Natural killer cell (primary cell): ENCODE results near the gene ZNF844. TPM values are rescaled to one million over a fixed set of nuclear protein-coding genes. Genes with fewer than 3 reads are reported as not detected.
A peak's percentile ranks its signal among the peaks of the same experiment; 100 is the strongest.

ENCODE experiments used
- ATAC-seq, 3 donors: fragments of 150-1000 bp in 2 of 3; fragments of 200-7000 bp in 1 of 3; cut with Tn5 transposase; 1 replicate in 1 of 3; 2 replicates in 2 of 3; pipeline ENCODE4 v1.10.0; 2021; ENCODE audit warnings: mild to moderate bottlenecking in 2 of 3, moderate library complexity in 2 of 3
- DNase-seq, 2 donors: peaks; one replicate each; pipeline versions ENCODE4 v3.0.0 to v3.0.0-alpha.2; 2013 to 2021; ENCODE audit warnings: mixed read lengths in 1 of 2
- H3K27ac ChIP-seq: one replicate; pipeline ENCODE4 v1.5.1; 2013; ENCODE audit warnings: mild to moderate bottlenecking, low read length
- H3K27me3 ChIP-seq: one replicate; pipeline ENCODE4 v1.6.1; 2013; ENCODE audit warnings: low read length; ENCODE audit not compliant: control insufficient read depth, insufficient read depth
- H3K36me3 ChIP-seq: one replicate; pipeline ENCODE4 v1.6.1; 2013; ENCODE audit warnings: low read length; ENCODE audit not compliant: control insufficient read depth, insufficient read depth
- H3K4me1 ChIP-seq: one replicate; pipeline ENCODE4 v1.6.1; 2013; ENCODE audit warnings: low read length; ENCODE audit not compliant: control insufficient read depth, insufficient read depth
- H3K4me3 ChIP-seq: one replicate; pipeline ENCODE4 v1.5.1; 2013; ENCODE audit warnings: low read length
- H3K9me3 ChIP-seq: one replicate; pipeline ENCODE4 v1.6.1; 2013; ENCODE audit warnings: low read length; ENCODE audit not compliant: control insufficient read depth, insufficient read depth
- H3K27ac Mint-ChIP-seq, 2 donors: one replicate each; pipeline ENCODE4 v1.8.0; 2022; ENCODE audit warnings: mild to moderate bottlenecking in 2 of 2, mixed read lengths in 2 of 2, moderate library complexity in 1 of 2
- H3K27me3 Mint-ChIP-seq, 2 donors: one replicate each; pipeline ENCODE4 v1.8.0; 2022; ENCODE audit warnings: low read depth in 2 of 2, mixed read lengths in 2 of 2
- H3K36me3 Mint-ChIP-seq: one replicate; pipeline ENCODE4 v1.8.0; 2022; ENCODE audit warnings: mixed read lengths
- H3K4me1 Mint-ChIP-seq, 2 donors: one replicate each; pipeline ENCODE4 v1.8.0; 2022; ENCODE audit warnings: mixed read lengths in 2 of 2
- H3K4me3 Mint-ChIP-seq: one replicate; pipeline ENCODE4 v1.8.0; 2022; ENCODE audit warnings: mild to moderate bottlenecking, moderate library complexity, mixed read lengths
- H3K9me3 Mint-ChIP-seq, 2 donors: one replicate each; pipeline ENCODE4 v1.8.0; 2022; ENCODE audit warnings: mixed read lengths in 2 of 2
- CTCF ChIP-seq: fragments of 200-600 bp; IDR thresholded peaks from one replicate; pipeline ENCODE4 v1.8.0; 2022; ENCODE audit warnings: antibody characterized with exemption
- WGBS: methylation state at CpG from one replicate; pipeline ENCODE4 v1.1.7; 2013; ENCODE audit warnings: missing lambda C conversion rate; ENCODE audit not compliant: insufficient coverage; 5-methylcytosine and 5-hydroxymethylcytosine counted together
- intact Hi-C: fragments of 100-400 bp; cut with micrococcal nuclease; formaldehyde crosslinking; loops from one replicate; pipeline ENCODE4 v1.14.2; 2022
- total RNA-seq, 4 donors: library from RNA; stranded (reverse); fragments of 120-200 nt in 1 of 4; gene quantifications; one replicate each; pipeline versions ENCODE4 v1.2.3 to v1.2.4, GENCODE V29; 2013 to 2022

The ZNF844 gene
- total RNA-seq, 3 donors from 2014 or later (not counting 1 experiment from before 2014, with no cell fraction given) = 12.1 to 36.2 (median 27.4) TPM

DNA sequence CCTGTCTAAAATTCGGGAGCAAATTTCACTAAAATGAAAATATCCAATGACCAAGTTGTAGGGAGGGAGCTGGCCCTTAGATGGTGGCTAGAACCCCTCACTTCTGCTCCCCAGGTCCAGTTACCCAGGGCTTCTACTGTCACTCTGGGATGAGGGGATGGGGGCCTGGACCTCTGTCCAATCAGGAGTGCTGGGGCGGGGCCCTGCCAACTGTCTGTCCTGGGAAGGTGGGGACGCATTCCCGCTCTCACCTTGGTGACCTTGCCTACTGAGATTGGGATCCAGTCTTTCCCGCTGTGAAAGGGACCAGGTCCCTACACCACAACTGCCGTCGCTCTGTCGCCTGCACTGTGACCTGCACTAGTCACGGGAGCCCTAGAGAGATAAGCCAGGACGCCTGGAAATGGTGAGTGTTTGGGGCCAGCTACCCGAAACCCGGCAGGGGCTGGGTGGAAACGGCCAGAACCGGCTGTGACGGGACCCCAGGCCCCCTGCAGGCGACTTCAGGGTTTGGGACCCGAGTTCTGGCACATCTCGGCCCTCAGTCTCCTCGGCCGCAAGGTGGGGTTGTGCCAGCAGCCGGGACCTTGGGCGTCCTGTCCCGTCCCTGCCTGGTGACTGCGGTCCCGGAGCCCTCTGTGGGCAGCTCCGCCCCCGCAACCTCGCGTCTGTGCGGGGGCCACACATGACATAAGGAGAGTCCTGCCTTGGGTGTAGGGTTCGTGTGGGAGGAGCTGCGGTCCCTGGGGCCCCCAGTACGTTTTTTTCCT lies 52.9 kb downstream of the ZNF844 start:
- H3K36me3 Mint-ChIP-seq = no peaks in the 10 kb centered on the region
- no peak for DNase-seq
- Histone ChIP-seq H3K9me3 (no peaks in the 10 kb centered on the region), H3K27ac (no peak overlapping the region), H3K27me3 (no peaks in the 10 kb centered on the region), H3K4me3 (no peak overlapping the region), H3K4me1 (no peaks in the 10 kb centered on the region), H3K36me3 (no peaks in the 10 kb centered on the region)
- intact Hi-C loops = no loop called here
- no peaks in the 10 kb centered on the region for H3K4me1 Mint-ChIP-seq
- ATAC-seq = no peak
- H3K9me3 Mint-ChIP-seq = no peaks in the 10 kb centered on the region
- 95% methylated on average over 33 of the region's 33 CpGs for WGBS
- no peak overlapping the region for H3K27ac Mint-ChIP-seq
- TF ChIP-seq CTCF = no peak
- H3K27me3 Mint-ChIP-seq = no peaks in the 10 kb centered on the region
- no peak overlapping the region for H3K4me3 Mint-ChIP-seq

GRCh38 chr19:12126707-12127106 lies 62.2 kb downstream of the ZNF844 start:
- H3K9me3 Mint-ChIP-seq = peaks cover 3% of the 10 kb centered on the region in 2 donors
- Histone ChIP-seq H3K36me3 (no peaks in the 10 kb centered on the region), H3K27me3 (no peaks in the 10 kb centered on the region), H3K4me3 (no peak overlapping the region), H3K27ac (no peak overlapping the region), H3K9me3 (peaks cover 3% of the 10 kb centered on the region), H3K4me1 (no peaks in the 10 kb centered on the region)
- DNase-seq = peak in 1 of 2 donors; percentile 48
- intact Hi-C loops = loop anchor here (1.0 kb wide), 1 partner anchor 221 kb away; no protein-coding TSS in a partner anchor
- no peak overlapping the region for H3K27ac Mint-ChIP-seq
- TF ChIP-seq CTCF = peak; percentile 31
- no peaks in the 10 kb centered on the region for H3K4me1 Mint-ChIP-seq
- H3K4me3 Mint-ChIP-seq = no peak overlapping the region
- ATAC-seq = peak in 1 of 3 donors; percentile 41
- no peaks in the 10 kb centered on the region for H3K27me3 Mint-ChIP-seq
- peaks cover 12% of the 10 kb centered on the region for H3K36me3 Mint-ChIP-seq
- 67% methylated on average over 1 of the region's 2 CpGs for WGBS

Other genes with a start within 250 kb of the ZNF844 start
- gene ZNF439, start 216.0 kb upstream of the ZNF844 start, total RNA-seq = 10 to 100 TPM in 2 of 3 donors, 1 to 10 TPM in 1; 9.6 to 18.4 (median 15.4) TPM
- 1 to 10 TPM; 4.1 to 6.5 (median 4.8) TPM for gene ZNF69, start 176.9 kb upstream of the ZNF844 start, total RNA-seq
- gene ZNF700, start 139.6 kb upstream of the ZNF844 start, total RNA-seq = 10 to 100 TPM; 25.1 to 30.1 (median 26.4) TPM
- 1 to 10 TPM; 4.8 to 7.7 (median 5.8) TPM for gene ZNF763, start 99.7 kb upstream of the ZNF844 start, total RNA-seq
- gene ZNF433, start 29.1 kb upstream of the ZNF844 start, total RNA-seq = 1 to 10 TPM; 3.4 to 9.0 (median 3.9) TPM
- under 1 TPM in 2 of 3 donors, not detected in 1; 0.20 to 0.54 TPM for gene ZNF878, start 11.8 kb upstream of the ZNF844 start, total RNA-seq
- gene ZNF20, start 75.6 kb downstream of the ZNF844 start, total RNA-seq = 1 to 10 TPM; 4.2 to 9.0 (median 4.6) TPM
- gene ZNF625, start 92.0 kb downstream of the ZNF844 start, total RNA-seq = 1 to 10 TPM; 3.1 to 7.9 (median 4.4) TPM
- gene ZNF136, start 98.4 kb downstream of the ZNF844 start, total RNA-seq = 10 to 100 TPM; 31.5 to 47.7 (median 39.8) TPM
- gene ZNF44, start 230.2 kb downstream of the ZNF844 start, total RNA-seq = 10 to 100 TPM; 27.3 to 43.1 (median 40.0) TPM